ENCODE measurements around the gene NPHS1.

Gene NPHS1

GRCh38 chr19:35816846-35817245, 35.5 kb downstream of the NPHS1 start:
- Histone ChIP-seq H3K4me1 (ENCODE audit: control insufficient read depth, low read length) (peaks cover 4% of the 10 kb centered on the region), H3K9me2 (replicated peaks; ENCODE audit: control insufficient read depth, low read length) (no peaks in the 10 kb centered on the region), H3K79me2 (ENCODE audit: control insufficient read depth, low read length) (no peaks in the 10 kb centered on the region), H3K9me3 (ENCODE audit: control insufficient read depth, insufficient read depth, low read length) (no peaks in the 10 kb centered on the region), H4K20me1 (ENCODE audit: control insufficient read depth, insufficient read depth, low read depth, low read length) (no peaks in the 10 kb centered on the region), H3K27ac (ENCODE audit: low read depth, low read length) (no peak overlapping the region), H3K27me3 (ENCODE audit: control insufficient read depth, low read length) (peaks cover 4% of the 10 kb centered on the region; the same call in 1 of the 2 replicates), H3K36me3 (ENCODE audit: control insufficient read depth, low read length) (no peaks in the 10 kb centered on the region), H3K4me2 (ENCODE audit: low read length) (no peak overlapping the region), H3K4me3 (ENCODE audit: low read length) (no peak overlapping the region), H3F3A (ENCODE audit: control insufficient read depth, insufficient read depth) (peaks cover 3% of the 10 kb centered on the region; the same call in 1 of the 2 replicates)
- TF ChIP-seq CTCF (IDR thresholded peaks at IDR 0.05; ENCODE audit: low read depth, low read length, poor library complexity, severe bottlenecking), result no peak

- no peak overlapping the region for H3K4me3 ChIP-seq (ENCODE audit: low read length)
- H3K79me2 ChIP-seq (ENCODE audit: control insufficient read depth, low read length), result no peaks in the 10 kb centered on the region
- H3K27me3 ChIP-seq (ENCODE audit: control insufficient read depth, low read length), result peaks cover 4% of the 10 kb centered on the region; the same call in 1 of the 2 replicates
- H4K20me1 ChIP-seq (ENCODE audit: control insufficient read depth, insufficient read depth, low read depth, low read length), result no peaks in the 10 kb centered on the region
- TF ChIP-seq EZH2phosphoT487 (IDR thresholded peaks at IDR 0.05; ENCODE audit: borderline replicate concordance, low read length) (no peak), CTCF (IDR thresholded peaks at IDR 0.05; ENCODE audit: low read depth, low read length, poor library complexity, severe bottlenecking) (no peak)
- no peak overlapping the region for H3K27ac ChIP-seq (ENCODE audit: low read depth, low read length)
- peaks cover 4% of the 10 kb centered on the region for H3K4me1 ChIP-seq (ENCODE audit: control insufficient read depth, low read length)
- H3K9me2 ChIP-seq (replicated peaks; ENCODE audit: control insufficient read depth, low read length), result no peaks in the 10 kb centered on the region
- H3K4me2 ChIP-seq (ENCODE audit: low read length), result no peak overlapping the region
- no peaks in the 10 kb centered on the region for H3K36me3 ChIP-seq (ENCODE audit: control insufficient read depth, low read length)
- H3K9me3 ChIP-seq (ENCODE audit: control insufficient read depth, insufficient read depth, low read length), result no peaks in the 10 kb centered on the region
- peaks cover 3% of the 10 kb centered on the region; the same call in 1 of the 2 replicates for H3F3A ChIP-seq (ENCODE audit: control insufficient read depth, insufficient read depth)
Observed at GRCh38 chr19:35816262-35816661, 36.0 kb downstream of the NPHS1 start.

GRCh38 chr19:35813043-35813890, 39.0 kb downstream of the NPHS1 start:
- Histone ChIP-seq H3K4me2 (ENCODE audit: low read length) (no peak overlapping the region), H3K9me3 (ENCODE audit: control insufficient read depth, insufficient read depth, low read length) (no peaks in the 10 kb centered on the region), H3F3A (ENCODE audit: control insufficient read depth, insufficient read depth) (no peaks in the 10 kb centered on the region), H3K4me1 (ENCODE audit: control insufficient read depth, low read length) (no peaks in the 10 kb centered on the region), H3K4me3 (ENCODE audit: low read length) (no peak overlapping the region), H3K27ac (ENCODE audit: low read depth, low read length) (no peak overlapping the region), H3K36me3 (ENCODE audit: control insufficient read depth, low read length) (no peaks in the 10 kb centered on the region), H3K9me2 (replicated peaks; ENCODE audit: control insufficient read depth, low read length) (no peaks in the 10 kb centered on the region), H3K27me3 (ENCODE audit: control insufficient read depth, low read length) (no peaks in the 10 kb centered on the region), H4K20me1 (ENCODE audit: control insufficient read depth, insufficient read depth, low read depth, low read length) (no peaks in the 10 kb centered on the region), H3K79me2 (ENCODE audit: control insufficient read depth, low read length) (no peaks in the 10 kb centered on the region)
- TF ChIP-seq EZH2phosphoT487 (IDR thresholded peaks at IDR 0.05; ENCODE audit: borderline replicate concordance, low read length), result no peak
- no peak for TF ChIP-seq CTCF (IDR thresholded peaks at IDR 0.05; ENCODE audit: low read depth, low read length, poor library complexity, severe bottlenecking)

All from DOHH2 (cell line).